ENCODE results near the gene TMCC2.

The TMCC2 gene

GRCh38 chr1:205241366-205242030 lies 13.8 kb downstream of the TMCC2 start:
- H3K4me1 ChIP-seq (ENCODE audit: control insufficient read depth in 1 of 2, insufficient read depth in 2 of 2, low read length in 2 of 2) = peaks cover 0 to 23% of the 10 kb centered on the region in 2 donors
- peaks cover 0 to 6% of the 10 kb centered on the region in 2 donors for H3K36me3 ChIP-seq (ENCODE audit: control insufficient read depth in 1 of 2, insufficient read depth in 2 of 2, low read length in 2 of 2)
- H3K27me3 ChIP-seq (ENCODE audit: low read depth, low read length) = no peaks in the 10 kb centered on the region
- no peaks in the 10 kb centered on the region for H3K9me3 ChIP-seq (ENCODE audit: control insufficient read depth in 1 of 2, low read length in 2 of 2)
- H3K27ac ChIP-seq (ENCODE audit: low read length) = no peak overlapping the region
- H3K4me3 ChIP-seq (ENCODE audit: low read depth in 1 of 2, low read length in 2 of 2) = no peak overlapping the region

- no peaks in the 10 kb centered on the region for H3K27me3 ChIP-seq (ENCODE audit: low read depth, low read length)
- no peak overlapping the region for H3K27ac ChIP-seq (ENCODE audit: low read length)
- H3K9me3 ChIP-seq (ENCODE audit: control insufficient read depth in 1 of 2, low read length in 2 of 2) = no peaks in the 10 kb centered on the region
- H3K4me1 ChIP-seq (ENCODE audit: control insufficient read depth in 1 of 2, insufficient read depth in 2 of 2, low read length in 2 of 2) = peaks cover 8 to 30% of the 10 kb centered on the region in 2 donors
- H3K4me3 ChIP-seq (ENCODE audit: low read depth in 1 of 2, low read length in 2 of 2) = no peak overlapping the region
- peaks cover 0 to 6% of the 10 kb centered on the region in 2 donors for H3K36me3 ChIP-seq (ENCODE audit: control insufficient read depth in 1 of 2, insufficient read depth in 2 of 2, low read length in 2 of 2)
These were observed 15.8 kb downstream of the TMCC2 start for GRCh38 chr1:205243350-205244191.

GRCh38 chr1:205244384-205244783 lies 16.6 kb downstream of the TMCC2 start:
- H3K36me3 ChIP-seq (ENCODE audit: control insufficient read depth in 1 of 2, insufficient read depth in 2 of 2, low read length in 2 of 2) = peaks cover 0 to 6% of the 10 kb centered on the region in 2 donors
- H3K9me3 ChIP-seq (ENCODE audit: control insufficient read depth in 1 of 2, low read length in 2 of 2) = no peaks in the 10 kb centered on the region
- peaks cover 13 to 31% of the 10 kb centered on the region in 2 donors for H3K4me1 ChIP-seq (ENCODE audit: control insufficient read depth in 1 of 2, insufficient read depth in 2 of 2, low read length in 2 of 2)
- no peaks in the 10 kb centered on the region for H3K27me3 ChIP-seq (ENCODE audit: low read depth, low read length)
- H3K27ac ChIP-seq (ENCODE audit: low read length) = no peak overlapping the region
- no peak overlapping the region for H3K4me3 ChIP-seq (ENCODE audit: low read depth in 1 of 2, low read length in 2 of 2)

GRCh38 chr1:205245096-205245495 lies 17.4 kb downstream of the TMCC2 start:
- Histone ChIP-seq H3K27ac (ENCODE audit: low read length) (no peak overlapping the region), H3K4me1 (ENCODE audit: control insufficient read depth in 1 of 2, insufficient read depth in 2 of 2, low read length in 2 of 2) (peaks cover 16 to 37% of the 10 kb centered on the region in 2 donors), H3K27me3 (ENCODE audit: low read depth, low read length) (no peaks in the 10 kb centered on the region), H3K36me3 (ENCODE audit: control insufficient read depth in 1 of 2, insufficient read depth in 2 of 2, low read length in 2 of 2) (peaks cover 0 to 6% of the 10 kb centered on the region in 2 donors), H3K4me3 (ENCODE audit: low read depth in 1 of 2, low read length in 2 of 2) (no peak overlapping the region), H3K9me3 (ENCODE audit: control insufficient read depth in 1 of 2, low read length in 2 of 2) (no peaks in the 10 kb centered on the region)

GRCh38 chr1:205246351-205247119 lies 18.8 kb downstream of the TMCC2 start:
- peaks cover 16 to 37% of the 10 kb centered on the region in 2 donors for H3K4me1 ChIP-seq (ENCODE audit: control insufficient read depth in 1 of 2, insufficient read depth in 2 of 2, low read length in 2 of 2)
- no peaks in the 10 kb centered on the region for H3K9me3 ChIP-seq (ENCODE audit: control insufficient read depth in 1 of 2, low read length in 2 of 2)
- no peak overlapping the region for H3K4me3 ChIP-seq (ENCODE audit: low read depth in 1 of 2, low read length in 2 of 2)
- peaks cover 0 to 5% of the 10 kb centered on the region in 2 donors for H3K36me3 ChIP-seq (ENCODE audit: control insufficient read depth in 1 of 2, insufficient read depth in 2 of 2, low read length in 2 of 2)
- no peak overlapping the region for H3K27ac ChIP-seq (ENCODE audit: low read length)
- no peaks in the 10 kb centered on the region for H3K27me3 ChIP-seq (ENCODE audit: low read depth, low read length)

GRCh38 chr1:205247130-205247921 lies 19.6 kb downstream of the TMCC2 start:
- H3K9me3 ChIP-seq (ENCODE audit: control insufficient read depth in 1 of 2, low read length in 2 of 2) = no peaks in the 10 kb centered on the region
- no peak overlapping the region for H3K4me3 ChIP-seq (ENCODE audit: low read depth in 1 of 2, low read length in 2 of 2)
- H3K4me1 ChIP-seq (ENCODE audit: control insufficient read depth in 1 of 2, insufficient read depth in 2 of 2, low read length in 2 of 2) = peaks cover 16 to 37% of the 10 kb centered on the region in 2 donors
- no peak overlapping the region for H3K27ac ChIP-seq (ENCODE audit: low read length)
- H3K27me3 ChIP-seq (ENCODE audit: low read depth, low read length) = no peaks in the 10 kb centered on the region
- H3K36me3 ChIP-seq (ENCODE audit: control insufficient read depth in 1 of 2, insufficient read depth in 2 of 2, low read length in 2 of 2) = no peaks in the 10 kb centered on the region

- H3K4me1 ChIP-seq (ENCODE audit: control insufficient read depth in 1 of 2, insufficient read depth in 2 of 2, low read length in 2 of 2) = peaks cover 16 to 37% of the 10 kb centered on the region in 2 donors
- H3K9me3 ChIP-seq (ENCODE audit: control insufficient read depth in 1 of 2, low read length in 2 of 2) = no peaks in the 10 kb centered on the region
- H3K27me3 ChIP-seq (ENCODE audit: low read depth, low read length) = no peaks in the 10 kb centered on the region
- no peak overlapping the region for H3K27ac ChIP-seq (ENCODE audit: low read length)
- no peak overlapping the region for H3K4me3 ChIP-seq (ENCODE audit: low read depth in 1 of 2, low read length in 2 of 2)
- no peaks in the 10 kb centered on the region for H3K36me3 ChIP-seq (ENCODE audit: control insufficient read depth in 1 of 2, insufficient read depth in 2 of 2, low read length in 2 of 2)
These were observed 21.3 kb downstream of the TMCC2 start for GRCh38 chr1:205248793-205249601.

- Histone ChIP-seq H3K27me3 (ENCODE audit: low read depth, low read length) (no peaks in the 10 kb centered on the region), H3K9me3 (ENCODE audit: control insufficient read depth in 1 of 2, low read length in 2 of 2) (no peaks in the 10 kb centered on the region), H3K4me3 (ENCODE audit: low read depth in 1 of 2, low read length in 2 of 2) (no peak overlapping the region), H3K4me1 (ENCODE audit: control insufficient read depth in 1 of 2, insufficient read depth in 2 of 2, low read length in 2 of 2) (peaks cover 16 to 37% of the 10 kb centered on the region in 2 donors), H3K36me3 (ENCODE audit: control insufficient read depth in 1 of 2, insufficient read depth in 2 of 2, low read length in 2 of 2) (no peaks in the 10 kb centered on the region), H3K27ac (ENCODE audit: low read length) (no peak overlapping the region)
These were observed 21.9 kb downstream of the TMCC2 start for GRCh38 chr1:205249651-205250050.

GRCh38 chr1:205250699-205251098 lies 23.0 kb downstream of the TMCC2 start:
- no peaks in the 10 kb centered on the region for H3K36me3 ChIP-seq (ENCODE audit: control insufficient read depth in 1 of 2, insufficient read depth in 2 of 2, low read length in 2 of 2)
- no peak overlapping the region for H3K27ac ChIP-seq (ENCODE audit: low read length)
- no peak overlapping the region for H3K4me3 ChIP-seq (ENCODE audit: low read depth in 1 of 2, low read length in 2 of 2)
- no peaks in the 10 kb centered on the region for H3K9me3 ChIP-seq (ENCODE audit: control insufficient read depth in 1 of 2, low read length in 2 of 2)
- peaks cover 16 to 40% of the 10 kb centered on the region in 2 donors for H3K4me1 ChIP-seq (ENCODE audit: control insufficient read depth in 1 of 2, insufficient read depth in 2 of 2, low read length in 2 of 2)
- no peaks in the 10 kb centered on the region for H3K27me3 ChIP-seq (ENCODE audit: low read depth, low read length)

- Histone ChIP-seq H3K36me3 (ENCODE audit: control insufficient read depth in 1 of 2, insufficient read depth in 2 of 2, low read length in 2 of 2) (no peaks in the 10 kb centered on the region), H3K4me3 (ENCODE audit: low read depth in 1 of 2, low read length in 2 of 2) (no peak overlapping the region), H3K9me3 (ENCODE audit: control insufficient read depth in 1 of 2, low read length in 2 of 2) (no peaks in the 10 kb centered on the region), H3K27me3 (ENCODE audit: low read depth, low read length) (no peaks in the 10 kb centered on the region), H3K4me1 (ENCODE audit: control insufficient read depth in 1 of 2, insufficient read depth in 2 of 2, low read length in 2 of 2) (peaks cover 19 to 45% of the 10 kb centered on the region in 2 donors), H3K27ac (ENCODE audit: low read length) (no peak overlapping the region)
These were observed 23.8 kb downstream of the TMCC2 start for GRCh38 chr1:205251576-205251975.
